Measurements from ENCODE around the gene DRG2.

The DRG2 gene

GRCh38 chr17:18087610-18088491, at the start of gene DRG2:
Gene DRG2, plus strand, starts transcription at chr17:18087948. Its CDS starts 76 bp downstream, at chr17:18088024.
- DNase-seq (ENCODE audit: low read depth): peak; percentile 92

- no peak for DNase-seq (ENCODE audit: low read depth)
Measured at GRCh38 chr17:18038149-18038850, 49.4 kb upstream of the DRG2 start.

- DNase-seq (ENCODE audit: low read depth): peak; percentile 100
Measured at GRCh38 chr17:18038861-18039534, 48.8 kb upstream of the DRG2 start, which contains the start of the genes ATPAF2 and GID4. Gene ATPAF2, minus strand, starts transcription at chr17:18039168. Its CDS starts 155 bp downstream, at chr17:18039013. Gene GID4, plus strand, starts transcription at chr17:18039408. Its CDS starts 57 bp downstream, at chr17:18039465.

- no peak for DNase-seq (ENCODE audit: low read depth)
Measured at GRCh38 chr17:18039535-18040260, 48.0 kb upstream of the DRG2 start.

GRCh38 chr17:18040261-18040858, 47.4 kb upstream of the DRG2 start:
- DNase-seq (ENCODE audit: low read depth): no peak

- DNase-seq (ENCODE audit: low read depth): no peak
Measured at GRCh38 chr17:18041776-18042175, 46.0 kb upstream of the DRG2 start.

- no peak for DNase-seq (ENCODE audit: low read depth)
Measured at GRCh38 chr17:18042983-18043382, 44.8 kb upstream of the DRG2 start.

GRCh38 chr17:18043491-18043890, 44.3 kb upstream of the DRG2 start:
- DNase-seq (ENCODE audit: low read depth): no peak

- no peak for DNase-seq (ENCODE audit: low read depth)
Measured at GRCh38 chr17:18044609-18045008, 43.1 kb upstream of the DRG2 start.

GRCh38 chr17:18045691-18046350, 41.9 kb upstream of the DRG2 start:
- no peak for DNase-seq (ENCODE audit: low read depth)

GRCh38 chr17:18055597-18055996, 32.2 kb upstream of the DRG2 start:
- no peak for DNase-seq (ENCODE audit: low read depth)

- no peak for DNase-seq (ENCODE audit: low read depth)
Measured at GRCh38 chr17:18056214-18056613, 31.5 kb upstream of the DRG2 start.

GRCh38 chr17:18059283-18059682, 28.5 kb upstream of the DRG2 start:
- no peak for DNase-seq (ENCODE audit: low read depth)

- DNase-seq (ENCODE audit: low read depth): no peak
Measured at GRCh38 chr17:18064053-18064452, 23.7 kb upstream of the DRG2 start.

GRCh38 chr17:18065546-18065945, 22.2 kb upstream of the DRG2 start:
- no peak for DNase-seq (ENCODE audit: low read depth)

GRCh38 chr17:18066866-18067265, 20.9 kb upstream of the DRG2 start:
- no peak for DNase-seq (ENCODE audit: low read depth)

GRCh38 chr17:18069101-18069500, 18.6 kb upstream of the DRG2 start:
- no peak for DNase-seq (ENCODE audit: low read depth)

- no peak for DNase-seq (ENCODE audit: low read depth)
Measured at GRCh38 chr17:18070861-18071340, 16.8 kb upstream of the DRG2 start.

- no peak for DNase-seq (ENCODE audit: low read depth)
Measured at GRCh38 chr17:18071751-18072150, 16.0 kb upstream of the DRG2 start.

GRCh38 chr17:18074566-18075272, 13.0 kb upstream of the DRG2 start:
- DNase-seq (ENCODE audit: low read depth): no peak
